Stimulated activated CD4-positive, alpha-beta T cell treated with anti-CD3 and anti-CD28 coated beads, Interleukin-12 subunit alpha, Interleukin-12 subunit beta, amount 100 ng/mL, for 24 hours (primary cell): ENCODE results near the gene ZNF697.
A peak's percentile ranks its signal among the peaks of the same experiment; 100 is the strongest.
"Not testable (repeated sequence)": the region's sequence is repeated elsewhere in the genome, so short reads cannot be mapped to it uniquely, and the experiment has no call there.

Experiments
- DNase-seq, 2 experiments: peaks; one replicate each; pipeline ENCODE4 v3.0.0-alpha.2; 2020; ENCODE audit warnings: low read depth in 2 of 2

Gene ZNF697

DNA sequence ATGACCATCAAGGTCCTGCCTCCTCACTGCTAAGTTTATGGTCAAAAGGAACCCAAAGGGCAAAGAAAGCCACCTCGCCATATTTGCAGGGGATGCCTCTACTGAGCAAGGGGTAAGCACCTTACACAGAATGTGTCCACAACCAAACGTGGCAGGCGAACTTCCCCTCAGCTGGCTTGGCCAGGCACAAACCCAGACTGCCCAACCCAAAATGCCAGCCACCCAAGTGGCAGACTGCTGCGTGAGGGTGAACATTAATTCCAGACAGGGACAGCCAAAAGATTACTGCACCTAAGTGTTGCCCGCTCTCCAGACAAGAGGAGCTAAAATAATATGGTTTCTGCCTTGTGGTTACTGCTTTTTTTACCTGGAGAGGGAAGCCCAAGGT lies 16.0 kb downstream of the ZNF697 start:
- no peak for DNase-seq

DNA sequence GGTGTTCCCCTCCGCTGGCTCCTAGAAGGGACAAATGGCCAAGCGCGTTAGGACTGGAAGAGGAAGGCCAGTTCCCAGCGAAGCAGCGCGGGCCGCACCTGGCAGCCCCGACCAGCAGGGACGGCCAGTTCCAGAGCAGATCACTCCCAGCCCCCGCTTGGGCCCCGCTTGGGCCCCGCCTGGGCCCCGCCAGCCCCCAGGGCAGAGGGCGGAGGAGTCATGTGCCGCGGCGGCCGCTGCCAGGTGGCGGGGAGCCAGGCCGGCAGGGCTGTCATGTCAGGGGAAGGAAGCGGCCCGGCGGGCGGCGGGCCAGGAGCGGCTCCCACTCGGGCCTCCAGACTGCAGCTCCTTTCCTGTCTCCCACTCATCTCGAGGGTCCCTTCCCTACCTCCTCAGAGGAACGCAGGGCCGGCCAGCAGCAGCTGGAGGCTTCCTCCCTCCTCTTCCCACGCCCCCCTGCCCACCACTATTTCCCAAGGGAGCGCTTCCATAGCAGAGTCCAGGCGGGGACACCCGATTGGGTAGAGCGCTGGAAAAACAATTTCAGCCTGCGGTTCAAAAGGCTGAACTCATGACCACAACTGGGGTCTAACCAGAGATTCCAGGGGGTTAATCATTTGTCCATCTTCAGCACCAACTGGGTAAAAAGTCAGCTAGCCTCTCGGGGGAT lies 16.5 kb downstream of the ZNF697 start:
- DNase-seq: no peak

DNA sequence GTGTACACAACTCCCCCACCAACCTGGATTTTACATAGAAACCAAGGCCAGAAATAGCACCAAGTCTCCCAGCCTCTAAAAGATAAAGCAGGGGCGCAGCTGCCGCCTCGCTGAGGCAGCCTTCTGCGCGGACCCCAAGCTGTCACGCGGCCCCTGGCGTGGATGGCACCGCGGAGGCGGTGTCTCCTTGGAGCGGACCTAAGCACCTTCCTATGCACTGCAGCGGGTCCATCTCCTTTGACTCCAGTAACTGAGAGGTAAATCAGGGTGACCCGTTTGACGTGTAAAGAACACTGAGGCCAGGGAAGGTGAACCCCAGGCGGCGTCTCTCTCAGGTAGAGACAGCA lies 17.0 kb downstream of the ZNF697 start:
- no peak for DNase-seq

DNA sequence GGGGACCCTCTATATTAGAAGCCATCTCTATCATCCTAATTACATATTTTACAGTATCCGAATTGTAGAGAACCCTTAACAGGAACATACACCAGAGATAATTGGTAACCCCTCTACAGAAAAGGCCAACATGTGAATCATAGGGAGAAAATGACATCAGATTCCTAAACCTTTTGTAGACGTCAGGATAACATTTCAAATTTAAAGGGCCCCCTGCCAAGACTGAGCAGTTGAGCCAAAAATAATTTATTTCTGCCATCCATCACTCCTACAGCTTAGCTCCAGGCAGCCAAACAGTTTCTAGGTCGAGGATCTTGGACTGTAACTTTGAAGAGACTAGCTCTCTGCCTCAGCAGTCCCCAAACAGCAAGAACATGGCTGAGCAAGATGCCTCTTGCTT lies 21.2 kb downstream of the ZNF697 start:
- no peak for DNase-seq

DNA sequence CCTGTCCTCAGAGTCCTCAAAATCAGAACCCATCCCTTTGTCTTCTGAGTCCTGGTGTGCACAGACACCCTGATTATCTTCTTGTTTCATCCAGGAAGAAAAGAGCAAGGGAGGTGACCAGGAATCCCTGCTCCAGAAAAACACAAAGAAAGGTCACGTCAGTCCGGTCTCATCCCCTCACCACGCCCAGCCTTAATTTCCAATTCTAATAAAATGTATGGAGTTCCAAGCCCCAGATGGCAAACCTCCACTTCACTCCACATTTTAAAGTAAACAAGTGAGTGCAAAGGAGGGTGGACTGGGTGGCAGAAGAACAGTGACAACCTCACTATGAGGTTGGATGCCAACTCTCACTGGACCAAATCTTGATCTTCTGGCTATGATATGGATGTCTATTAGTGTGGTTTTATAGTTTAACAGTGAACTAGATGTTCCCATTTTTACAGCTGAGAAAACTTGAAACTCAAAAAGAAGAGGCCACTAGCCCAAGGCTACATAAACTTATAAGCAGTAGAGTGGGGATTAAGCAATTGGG lies 22.0 kb downstream of the ZNF697 start:
- no peak for DNase-seq

DNA sequence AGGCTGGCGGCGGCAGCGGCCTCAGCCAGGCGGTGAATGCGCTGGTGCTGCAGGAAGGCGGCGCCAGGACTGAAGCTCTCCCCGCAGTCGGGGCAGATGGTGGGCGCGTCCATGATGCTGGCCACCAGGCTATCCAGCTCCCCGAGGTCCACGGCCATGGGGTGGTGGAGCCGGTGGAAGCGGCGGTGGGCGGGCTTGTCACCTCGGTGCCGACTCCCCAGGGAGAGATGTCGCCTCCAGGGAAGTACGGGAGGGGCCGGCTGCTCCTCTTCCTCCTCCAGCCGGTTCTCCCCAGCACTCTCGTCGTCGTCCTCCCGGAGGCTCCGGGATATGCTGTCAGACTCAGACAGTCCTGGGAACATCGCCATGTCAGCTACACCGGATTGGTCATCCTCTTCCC lies 24.4 kb downstream of the ZNF697 start:
- no peak for DNase-seq

DNA sequence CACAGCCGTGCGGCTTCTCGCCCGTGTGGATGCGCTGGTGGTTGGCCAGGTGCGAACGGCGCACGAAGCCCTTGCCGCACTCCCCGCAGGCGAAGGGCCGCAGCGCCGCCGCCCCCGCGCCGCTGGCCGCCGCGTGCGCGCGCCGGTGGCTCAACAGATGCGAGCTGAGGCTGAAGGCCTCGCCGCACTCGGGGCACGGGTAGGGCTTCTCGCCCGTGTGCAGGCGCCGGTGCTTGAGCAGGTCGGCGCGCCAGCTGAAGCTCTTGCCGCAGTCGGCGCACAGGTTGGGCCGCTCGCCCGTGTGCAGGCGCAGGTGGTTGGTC lies 24.9 kb downstream of the ZNF697 start:
- no peak for DNase-seq

DNA sequence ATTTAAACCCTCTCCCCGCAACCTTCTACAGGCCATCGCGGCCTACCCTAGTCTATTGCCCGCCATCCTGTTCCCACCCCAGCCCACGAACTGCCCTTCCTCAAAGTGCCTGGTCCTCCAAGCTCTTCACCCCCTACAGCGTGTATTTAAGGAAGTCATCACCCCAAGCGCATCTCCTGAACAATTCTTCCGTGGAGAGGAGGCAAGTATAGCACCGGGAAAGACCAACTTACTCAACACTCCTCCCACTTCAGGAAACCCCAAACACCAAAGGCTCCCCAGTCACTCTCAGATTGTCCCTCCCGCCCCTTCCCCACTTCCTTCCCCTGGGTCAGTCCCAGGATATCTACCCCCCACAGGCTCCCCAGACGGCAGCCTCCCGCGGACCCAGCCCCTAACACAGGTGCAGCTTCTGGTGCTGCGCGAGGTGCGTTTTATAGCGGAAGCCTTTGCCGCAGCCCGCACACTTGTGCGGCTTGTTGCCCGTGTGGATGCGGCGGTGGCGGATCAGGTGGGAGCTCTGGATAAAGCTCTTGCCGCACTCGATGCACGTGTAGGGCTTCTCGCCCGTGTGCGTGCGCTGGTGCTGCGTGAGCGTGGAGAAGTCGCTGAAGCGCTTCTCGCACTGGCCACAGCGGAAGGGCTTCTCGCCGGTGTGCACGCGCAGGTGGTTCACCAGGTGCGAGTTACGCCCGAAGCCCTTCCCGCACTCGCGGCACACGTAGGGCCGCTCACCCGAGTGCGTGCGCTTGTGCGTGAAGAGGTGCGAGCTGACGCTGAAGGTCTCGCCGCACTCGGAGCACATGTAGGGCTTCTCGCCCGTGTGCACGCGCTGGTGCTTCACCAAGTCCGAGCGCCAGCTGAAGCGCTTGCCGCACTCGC lies 25.5 kb downstream of the ZNF697 start:
- DNase-seq: no peak

DNA sequence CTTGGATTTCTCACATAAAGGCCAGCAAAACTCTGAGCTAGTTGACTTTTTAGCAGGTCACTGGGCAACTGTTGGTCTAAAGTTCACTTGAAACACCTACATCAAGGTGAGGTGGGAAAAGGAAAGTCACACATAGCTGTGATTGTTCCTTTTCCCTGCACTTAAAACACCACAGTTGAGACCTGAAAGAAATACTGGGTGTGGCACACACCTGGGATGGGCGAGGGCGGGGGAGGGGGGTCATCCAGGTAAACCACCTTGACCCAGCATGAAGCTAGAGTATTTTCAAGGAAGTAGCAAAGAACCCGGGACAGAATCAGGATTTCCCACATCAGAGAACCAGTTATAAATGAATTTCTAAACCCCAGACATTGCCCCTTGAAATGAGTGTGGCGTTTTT lies 26.4 kb downstream of the ZNF697 start:
- DNase-seq: no peak

DNA sequence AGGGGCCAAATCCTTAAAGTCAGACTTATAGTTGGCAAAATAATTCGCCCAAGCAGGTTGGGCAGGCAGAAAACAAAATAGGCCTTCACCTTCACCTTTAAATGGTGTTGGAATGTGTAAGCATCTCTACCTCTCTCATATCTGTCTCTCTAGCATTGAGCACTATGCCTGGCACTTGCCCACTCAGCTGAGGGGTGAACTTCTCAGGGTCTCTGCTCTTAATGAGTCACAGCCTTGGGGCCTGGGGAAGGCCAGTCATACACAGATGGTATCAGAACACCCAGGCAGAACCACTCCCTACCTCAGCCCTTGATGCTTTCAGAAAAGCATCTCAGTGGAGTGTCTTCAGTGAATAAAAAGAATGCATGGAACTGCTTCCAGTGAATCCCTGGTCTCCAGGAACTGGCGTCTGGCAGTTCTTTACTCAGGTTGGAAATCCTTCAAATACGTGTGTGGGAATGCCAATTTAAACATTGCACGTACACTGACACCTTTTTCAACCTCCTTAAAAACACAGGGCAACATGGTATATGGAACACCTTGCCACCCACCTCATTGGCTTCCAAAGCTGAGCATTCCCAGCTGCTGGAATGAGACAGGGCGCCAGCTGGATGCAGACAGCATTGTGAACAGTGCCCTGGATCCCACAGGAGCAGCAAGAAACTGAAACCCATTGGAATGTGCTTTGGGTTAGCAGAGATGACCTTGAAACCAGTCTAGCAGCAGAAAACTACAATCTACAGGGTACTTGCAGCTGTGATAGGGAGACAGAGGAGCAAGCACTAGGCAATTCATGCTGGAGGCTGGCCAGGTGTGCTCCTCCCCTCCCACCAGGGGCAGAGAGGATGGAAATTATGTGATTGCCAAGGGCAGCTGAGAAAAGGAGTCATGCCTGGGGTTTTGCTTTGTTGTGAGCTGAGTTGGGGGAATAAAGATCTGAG lies 30.0 kb downstream of the ZNF697 start:
- no peak for DNase-seq

DNA sequence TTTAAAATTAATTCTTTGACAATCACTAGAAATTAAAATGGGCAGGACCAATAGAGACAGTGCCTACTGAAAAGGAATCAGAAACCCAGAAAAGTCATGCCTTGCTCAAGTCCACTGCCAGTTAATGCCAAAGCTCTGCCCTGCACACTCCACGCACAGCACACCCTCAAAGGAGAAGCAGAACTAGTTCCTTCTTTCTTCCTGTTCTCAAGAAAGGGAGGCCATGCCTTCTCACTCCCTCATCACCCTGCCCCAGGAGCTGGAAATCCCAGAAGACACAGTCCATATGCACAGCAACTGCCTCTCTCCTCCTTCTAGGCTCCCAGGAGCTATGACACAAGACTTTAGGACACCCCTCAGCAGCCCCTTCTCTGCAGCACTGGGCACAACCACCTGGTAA lies 31.3 kb downstream of the ZNF697 start:
- DNase-seq: not testable (repeated sequence)

DNA sequence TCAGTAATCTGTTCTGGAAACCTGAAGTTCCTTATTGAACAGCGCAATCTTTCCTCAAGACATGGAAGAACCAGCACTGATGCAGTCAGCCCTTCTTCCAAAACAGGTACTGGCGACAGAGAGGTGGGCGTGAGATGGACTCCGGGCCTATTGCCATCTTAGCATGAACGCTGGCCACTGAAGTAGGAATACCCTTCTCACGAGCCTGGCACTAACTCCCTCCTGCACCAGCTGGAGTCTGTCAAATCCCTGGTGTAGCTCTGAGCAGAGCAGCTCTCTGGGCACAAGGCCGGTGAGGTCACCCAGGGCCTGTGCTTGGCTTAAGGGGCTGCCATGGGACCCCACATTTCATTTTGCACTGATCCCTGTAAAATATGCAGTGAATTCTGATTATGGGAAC lies 33.0 kb downstream of the ZNF697 start:
- DNase-seq: not testable (repeated sequence)

DNA sequence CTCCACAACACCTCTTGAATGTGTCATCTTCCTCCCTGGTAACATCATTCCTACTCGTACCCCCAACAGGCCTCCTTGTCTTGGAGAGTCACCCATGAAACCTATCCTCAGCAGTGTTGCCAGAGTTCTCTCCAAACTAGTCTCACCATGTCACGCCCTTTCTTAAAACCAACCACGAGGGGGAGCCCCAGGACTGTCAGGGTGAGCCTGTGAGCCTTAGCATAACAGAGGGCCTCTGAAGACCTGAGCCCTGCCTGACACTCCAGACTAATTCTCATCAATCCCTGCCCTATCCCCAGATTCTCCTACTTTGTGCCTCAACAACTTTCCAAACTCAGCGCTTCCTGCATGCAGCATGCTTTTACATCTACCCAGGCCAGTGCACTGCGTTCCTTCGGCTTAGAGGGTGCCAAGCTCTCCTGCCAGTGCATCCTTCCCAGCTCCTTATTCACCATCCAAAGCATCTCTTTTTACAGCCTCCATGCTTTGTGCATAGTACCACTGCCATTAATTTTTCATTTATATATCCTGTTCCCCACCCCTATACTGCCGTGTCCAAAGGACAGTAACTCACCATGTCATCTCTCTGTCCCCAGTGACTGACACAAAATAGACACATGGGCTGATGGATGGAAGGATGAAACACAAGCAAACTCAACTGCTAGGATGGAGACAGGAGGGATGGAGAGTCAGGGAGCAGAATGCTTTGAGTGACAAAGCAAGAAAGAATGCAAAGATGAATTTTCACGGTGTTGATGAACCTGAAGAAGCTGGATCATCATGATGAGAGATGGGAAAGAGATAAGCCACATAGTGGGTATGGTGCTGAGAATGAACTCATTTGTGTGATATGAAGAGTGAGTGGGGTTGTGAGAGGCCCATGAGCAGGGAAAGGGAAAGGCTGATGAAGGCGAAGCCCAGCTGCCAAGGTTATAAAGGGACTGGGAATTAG lies 34.0 kb downstream of the ZNF697 start:
- DNase-seq: peak; percentile 39 to 67

DNA sequence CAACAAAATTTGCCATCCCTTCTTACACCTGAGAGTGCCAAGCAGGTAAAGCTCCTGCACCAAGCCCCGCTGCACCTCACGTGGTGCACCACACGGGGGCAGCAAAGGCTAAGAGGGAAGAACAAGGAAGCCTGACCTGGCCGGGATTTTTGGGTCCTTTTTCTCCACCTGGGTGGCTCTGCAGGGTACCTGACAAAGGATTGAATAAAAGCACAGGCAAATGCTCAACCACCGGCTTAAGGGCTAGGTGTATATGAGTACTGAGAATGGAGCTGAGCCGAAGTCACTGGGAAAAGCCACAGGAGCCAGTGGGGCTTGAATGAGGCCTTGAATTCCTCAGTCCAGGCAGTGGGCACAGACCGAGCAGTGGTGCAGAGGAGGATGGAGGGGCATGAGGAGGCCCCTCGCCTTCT lies 36.4 kb downstream of the ZNF697 start:
- peak; percentile 33 to 76 for DNase-seq

DNA sequence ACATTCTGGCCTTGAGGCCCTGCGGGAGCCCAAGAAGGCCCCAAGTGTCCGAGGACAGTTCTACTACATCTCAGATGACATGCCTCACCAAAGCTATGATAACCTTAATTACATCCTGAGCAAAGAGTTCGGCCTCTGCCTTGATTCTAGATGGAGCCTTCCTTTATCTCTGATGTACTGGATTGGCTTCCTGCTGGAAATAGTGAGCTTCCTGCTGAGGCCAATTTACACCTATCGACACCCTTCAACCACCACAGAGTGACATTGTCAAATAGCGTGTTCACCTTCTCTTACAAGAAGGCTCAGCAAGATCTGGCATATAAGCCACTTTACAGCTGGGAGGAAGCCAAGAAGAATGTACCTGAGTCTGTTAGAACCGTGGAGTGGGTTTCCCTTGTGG lies 39.2 kb downstream of the ZNF697 start:
- not testable (repeated sequence) for DNase-seq

DNA sequence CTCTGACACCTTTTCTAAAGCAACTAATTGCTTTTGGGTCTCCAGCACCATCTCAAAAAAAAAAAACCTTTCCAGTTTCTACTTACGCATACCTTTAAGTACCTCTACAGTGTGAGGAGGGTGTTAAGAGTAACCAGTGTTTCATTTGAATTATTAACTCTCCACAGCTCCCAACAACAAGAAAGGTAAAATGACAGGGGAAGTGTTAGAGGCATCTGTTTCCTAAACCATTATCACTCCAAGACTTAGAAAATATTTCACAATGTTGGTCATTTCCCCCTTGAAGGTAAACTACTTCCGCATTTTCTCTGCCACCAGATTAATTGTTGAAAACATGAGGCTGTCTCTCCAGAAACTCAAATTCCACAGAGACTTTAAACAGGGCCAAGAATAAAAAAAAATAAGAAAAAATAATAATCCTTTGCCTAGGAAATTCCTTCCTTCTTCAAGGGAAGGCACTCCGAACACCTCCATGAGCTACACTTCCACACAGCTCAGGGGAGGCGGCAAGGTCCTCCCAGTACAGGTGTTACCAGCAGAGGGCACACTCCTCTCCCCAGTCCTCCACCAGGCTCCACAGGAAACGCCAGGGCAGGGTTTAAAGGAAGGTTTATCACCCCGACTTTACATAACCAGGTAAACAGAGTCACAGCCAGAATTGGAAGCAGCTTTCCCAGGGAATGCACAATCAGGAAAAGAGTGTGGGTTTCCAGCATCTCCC lies 40.8 kb downstream of the ZNF697 start:
- DNase-seq: not testable (repeated sequence)

DNA sequence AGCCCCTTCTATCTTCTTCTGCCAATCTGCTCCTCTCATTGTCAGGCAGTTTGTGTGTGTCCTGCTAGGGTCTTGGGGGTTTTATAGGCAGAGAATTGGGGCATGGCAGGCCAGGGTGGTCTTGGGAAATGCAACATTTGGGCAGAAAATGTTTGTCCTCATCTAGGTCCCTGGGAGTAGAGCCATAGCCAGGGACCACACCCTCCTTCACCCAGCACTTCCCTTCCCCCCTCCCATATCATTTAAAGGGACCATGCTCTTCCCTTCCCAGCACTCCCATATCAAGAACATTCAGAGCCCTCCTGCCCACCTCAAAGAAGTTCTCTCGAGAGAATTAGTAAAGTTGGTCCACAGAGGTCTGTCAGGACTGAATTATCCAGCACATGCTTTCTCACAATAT lies 41.7 kb downstream of the ZNF697 start:
- no peak for DNase-seq

DNA sequence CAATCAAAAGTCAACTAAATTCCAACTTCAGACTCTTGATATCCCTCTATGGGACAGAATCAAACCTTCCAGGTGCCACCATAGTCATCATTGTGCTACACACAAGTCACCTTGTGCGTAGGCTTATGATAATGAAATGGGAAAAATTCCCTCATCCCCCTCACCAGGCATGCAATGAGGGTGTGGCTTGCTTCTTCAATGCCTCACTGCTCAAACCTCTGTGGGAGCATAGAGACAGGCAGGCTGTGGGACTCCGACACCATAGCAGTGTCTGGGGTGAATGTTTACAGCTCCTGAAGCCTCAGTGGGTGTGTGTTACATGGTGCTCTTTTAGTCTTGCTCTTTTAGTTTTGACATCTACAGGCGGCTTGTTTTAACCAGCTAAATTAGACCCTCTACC lies 42.4 kb downstream of the ZNF697 start:
- DNase-seq: no peak

DNA sequence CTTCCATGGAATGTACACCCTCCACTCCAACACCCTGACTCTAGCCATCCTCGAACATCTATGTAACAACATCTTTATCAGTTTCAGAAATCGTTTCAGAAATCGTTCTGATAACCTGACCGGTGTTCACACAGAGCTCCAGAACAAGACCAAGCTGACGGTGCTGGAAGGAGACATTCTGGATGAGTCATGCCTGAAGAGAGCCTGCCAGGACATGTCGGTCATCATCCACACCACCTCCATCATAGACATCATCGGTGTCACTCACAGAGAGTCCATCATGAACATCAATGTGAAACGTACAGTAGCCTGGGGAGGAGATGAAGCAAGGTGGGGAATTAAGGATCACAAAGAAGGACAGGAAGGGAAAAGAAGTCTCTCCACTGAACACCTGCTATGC lies 43.0 kb downstream of the ZNF697 start:
- DNase-seq: not testable (repeated sequence)

DNA sequence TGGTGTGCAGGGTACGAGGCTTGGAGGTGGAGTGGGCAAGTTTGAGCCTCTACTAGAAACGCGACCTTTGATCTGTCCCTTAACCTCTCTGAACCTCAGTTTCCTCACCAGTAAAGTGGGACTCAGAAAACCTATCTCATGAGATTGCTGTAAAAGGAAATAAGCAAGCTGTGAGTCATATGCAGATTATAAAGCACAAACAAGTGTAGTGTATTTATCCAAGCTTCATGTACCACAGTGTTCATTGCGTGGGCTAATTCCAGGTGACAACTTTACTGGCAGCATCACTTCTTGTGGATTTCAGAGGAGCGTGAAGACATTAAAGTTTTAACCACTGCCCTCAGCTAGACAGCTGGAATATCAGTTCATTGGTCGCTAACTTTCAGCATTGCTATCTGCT lies 44.4 kb downstream of the ZNF697 start:
- DNase-seq: no peak
